Measurements from ENCODE around the gene NR6A1. TPM values are rescaled to one million over a fixed set of nuclear protein-coding genes. Genes with fewer than 3 reads are reported as not detected.

NR6A1 gene
- total RNA-seq, 2 experiments from 2014 or later = 17.5 to 23.0 TPM

DNA sequence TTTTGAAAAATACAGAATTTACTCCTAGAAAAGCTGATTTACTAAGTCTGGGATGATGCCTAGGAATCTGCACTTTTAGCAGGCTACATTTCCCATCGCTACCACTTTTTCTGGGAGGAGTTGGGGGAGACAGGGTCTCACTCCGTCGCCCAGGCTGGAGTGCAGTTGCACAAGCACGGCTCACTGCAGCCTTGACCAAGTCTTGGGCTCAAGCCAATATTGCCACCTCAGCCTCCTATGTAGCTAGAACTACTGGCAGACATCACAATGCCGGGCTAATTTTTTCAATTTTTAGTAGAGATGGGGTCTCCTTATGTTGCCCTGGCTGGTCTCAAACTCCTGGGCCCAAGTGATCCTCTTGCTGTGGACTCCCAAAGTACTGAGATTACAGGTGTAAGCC, 85.9 kb downstream of the NR6A1 start:
- no peak overlapping the region for H2AFZ ChIP-seq (ENCODE audit: low read length)
- no peak for DNase-seq (ENCODE audit: low spot score)
- H3K4me2 ChIP-seq (ENCODE audit: low read length) = no peak overlapping the region
- CTCF ChIA-PET (ENCODE audit: unreplicated experiment) = no interaction called here
- peaks cover 8% of the 10 kb centered on the region; the same call in 1 of the 2 replicates for H3K36me3 ChIP-seq (ENCODE audit: insufficient read depth, low read length)
- BruUV-seq (replicated peaks) = no TSS peak
- no peaks in the 10 kb centered on the region for H3K79me2 ChIP-seq (ENCODE audit: insufficient read depth, low read depth, low read length)
- POLR2A ChIA-PET = no interaction called here
- H3K27ac ChIP-seq (ENCODE audit: low read depth, low read length, poor library complexity, severe bottlenecking) = no peak overlapping the region
- intact Hi-C loops (cut with micrococcal nuclease; ENCODE audit: unreplicated experiment) = no loop called here
- H4K20me1 ChIP-seq (ENCODE audit: insufficient read depth, low read length) = no peaks in the 10 kb centered on the region; the same call in 1 of the 2 replicates
- no peaks in the 10 kb centered on the region for H3K9me3 ChIP-seq (ENCODE audit: low read length)
- no peak overlapping the region for H3K4me3 ChIP-seq (ENCODE audit: low read depth, low read length, poor library complexity, severe bottlenecking)
- no peaks in the 10 kb centered on the region for H3K4me1 ChIP-seq (ENCODE audit: insufficient read depth, low read length, poor library complexity, severe bottlenecking)
- no peaks in the 10 kb centered on the region for H3K9me2 ChIP-seq (ENCODE audit: insufficient read depth, low read length)
- TF ChIP-seq, protein P1, sequence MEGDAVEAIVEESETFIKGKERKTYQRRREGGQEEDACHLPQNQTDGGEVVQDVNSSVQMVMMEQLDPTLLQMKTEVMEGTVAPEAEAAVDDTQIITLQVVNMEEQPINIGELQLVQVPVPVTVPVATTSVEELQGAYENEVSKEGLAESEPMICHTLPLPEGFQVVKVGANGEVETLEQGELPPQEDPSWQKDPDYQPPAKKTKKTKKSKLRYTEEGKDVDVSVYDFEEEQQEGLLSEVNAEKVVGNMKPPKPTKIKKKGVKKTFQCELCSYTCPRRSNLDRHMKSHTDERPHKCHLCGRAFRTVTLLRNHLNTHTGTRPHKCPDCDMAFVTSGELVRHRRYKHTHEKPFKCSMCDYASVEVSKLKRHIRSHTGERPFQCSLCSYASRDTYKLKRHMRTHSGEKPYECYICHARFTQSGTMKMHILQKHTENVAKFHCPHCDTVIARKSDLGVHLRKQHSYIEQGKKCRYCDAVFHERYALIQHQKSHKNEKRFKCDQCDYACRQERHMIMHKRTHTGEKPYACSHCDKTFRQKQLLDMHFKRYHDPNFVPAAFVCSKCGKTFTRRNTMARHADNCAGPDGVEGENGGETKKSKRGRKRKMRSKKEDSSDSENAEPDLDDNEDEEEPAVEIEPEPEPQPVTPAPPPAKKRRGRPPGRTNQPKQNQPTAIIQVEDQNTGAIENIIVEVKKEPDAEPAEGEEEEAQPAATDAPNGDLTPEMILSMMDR (conservative IDR thresholded peaks at IDR 0.05; ENCODE audit: low read length) = no peak
- no peak for TF ChIP-seq EZH2phosphoT487 (IDR thresholded peaks at IDR 0.05; ENCODE audit: borderline replicate concordance, low read depth, low read length)

- ChIA-PET POLR2A (no interaction called here), CTCF (ENCODE audit: unreplicated experiment) (no interaction called here)
- Histone ChIP-seq H3K9me3 (ENCODE audit: low read length) (no peaks in the 10 kb centered on the region), H3K27ac (ENCODE audit: low read depth, low read length, poor library complexity, severe bottlenecking) (no peak overlapping the region), H3K79me2 (ENCODE audit: insufficient read depth, low read depth, low read length) (no peaks in the 10 kb centered on the region), H2AFZ (ENCODE audit: low read length) (no peak overlapping the region), H4K20me1 (ENCODE audit: insufficient read depth, low read length) (no peaks in the 10 kb centered on the region; the same call in 1 of the 2 replicates), H3K36me3 (ENCODE audit: insufficient read depth, low read length) (peaks cover 8% of the 10 kb centered on the region; the same call in 1 of the 2 replicates), H3K9me2 (ENCODE audit: insufficient read depth, low read length) (no peaks in the 10 kb centered on the region), H3K4me1 (ENCODE audit: insufficient read depth, low read length, poor library complexity, severe bottlenecking) (peaks cover 3% of the 10 kb centered on the region), H3K4me3 (ENCODE audit: low read depth, low read length, poor library complexity, severe bottlenecking) (no peak overlapping the region), H3K4me2 (ENCODE audit: low read length) (no peak overlapping the region)
- DNase-seq (ENCODE audit: low spot score) = no peak
- intact Hi-C loops (cut with micrococcal nuclease; ENCODE audit: unreplicated experiment) = no loop called here
- BruUV-seq (replicated peaks) = no TSS peak
- TF ChIP-seq, protein P1 (conservative IDR thresholded peaks at IDR 0.05; ENCODE audit: low read length) = no peak
- no peak for TF ChIP-seq EZH2phosphoT487 (IDR thresholded peaks at IDR 0.05; ENCODE audit: borderline replicate concordance, low read depth, low read length)
Measured at GRCh38 chr9:124684169-124684568, 86.9 kb downstream of the NR6A1 start.

DNA sequence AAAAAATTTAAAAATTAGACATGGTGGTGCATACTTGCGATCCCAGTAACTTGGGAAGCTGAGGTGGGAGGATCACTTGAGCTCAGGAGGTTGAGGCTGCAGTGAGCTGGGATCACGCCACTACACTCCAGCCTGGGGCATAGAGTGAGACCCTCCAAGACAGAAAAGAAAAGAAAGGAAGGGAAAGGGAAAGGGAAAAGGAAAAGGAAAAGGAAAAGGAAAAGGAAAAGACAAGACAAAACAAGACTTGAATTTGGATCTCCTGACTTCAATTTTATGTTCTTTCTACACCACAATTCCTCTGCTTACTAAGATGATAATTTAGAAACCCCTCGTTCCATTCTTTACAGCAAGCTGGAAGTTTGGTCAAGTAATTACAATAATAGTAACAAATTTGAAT, 88.1 kb downstream of the NR6A1 start:
- no peaks in the 10 kb centered on the region for H3K79me2 ChIP-seq (ENCODE audit: insufficient read depth, low read depth, low read length)
- no peak overlapping the region for H2AFZ ChIP-seq (ENCODE audit: low read length)
- no peaks in the 10 kb centered on the region for H3K9me3 ChIP-seq (ENCODE audit: low read length)
- DNase-seq (ENCODE audit: low spot score) = no peak
- no peak overlapping the region for H3K27ac ChIP-seq (ENCODE audit: low read depth, low read length, poor library complexity, severe bottlenecking)
- H3K4me3 ChIP-seq (ENCODE audit: low read depth, low read length, poor library complexity, severe bottlenecking) = no peak overlapping the region
- peaks cover 12% of the 10 kb centered on the region for H3K36me3 ChIP-seq (ENCODE audit: insufficient read depth, low read length)
- POLR2A ChIA-PET = interaction anchor here (0.6 to 1.2 kb wide), 2 partner anchors 23 to 50 kb away, joined by 5 read pairs; no protein-coding TSS in a partner anchor
- no peaks in the 10 kb centered on the region; the same call in 1 of the 2 replicates for H4K20me1 ChIP-seq (ENCODE audit: insufficient read depth, low read length)
- TF ChIP-seq EZH2phosphoT487 (IDR thresholded peaks at IDR 0.05; ENCODE audit: borderline replicate concordance, low read depth, low read length) = no peak
- TF ChIP-seq, protein P1 (conservative IDR thresholded peaks at IDR 0.05; ENCODE audit: low read length) = no peak
- H3K9me2 ChIP-seq (ENCODE audit: insufficient read depth, low read length) = no peaks in the 10 kb centered on the region
- CTCF ChIA-PET (ENCODE audit: unreplicated experiment) = no interaction called here
- intact Hi-C loops (cut with micrococcal nuclease; ENCODE audit: unreplicated experiment) = no loop called here
- no TSS peak for BruUV-seq (replicated peaks)
- H3K4me2 ChIP-seq (ENCODE audit: low read length) = no peak overlapping the region
- peaks cover 7% of the 10 kb centered on the region for H3K4me1 ChIP-seq (ENCODE audit: insufficient read depth, low read length, poor library complexity, severe bottlenecking)
